Measurements from ENCODE around the gene EXOC5.

EXOC5 gene

DNA sequence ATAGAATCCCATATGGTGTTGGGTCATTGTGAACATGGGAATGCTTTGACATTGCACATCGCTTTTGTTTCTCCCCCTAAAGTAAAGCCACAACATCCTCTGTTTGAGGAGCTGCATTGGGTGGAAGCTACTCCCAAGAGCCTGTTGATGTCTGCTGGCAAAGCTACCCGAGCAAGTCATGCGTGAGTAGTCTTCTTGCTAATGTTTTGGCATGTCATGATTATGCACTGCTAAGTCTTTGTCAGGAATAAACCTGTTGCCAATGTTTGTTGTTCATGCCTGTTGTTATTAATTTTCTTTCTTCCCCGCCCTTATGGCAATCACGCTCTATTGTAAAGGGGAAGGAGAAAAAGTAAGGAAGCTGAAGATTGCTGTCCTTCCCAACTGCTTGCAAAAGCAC, 97.3 kb downstream of the EXOC5 start:
- intact Hi-C loops (cut with micrococcal nuclease): no loop called here

DNA sequence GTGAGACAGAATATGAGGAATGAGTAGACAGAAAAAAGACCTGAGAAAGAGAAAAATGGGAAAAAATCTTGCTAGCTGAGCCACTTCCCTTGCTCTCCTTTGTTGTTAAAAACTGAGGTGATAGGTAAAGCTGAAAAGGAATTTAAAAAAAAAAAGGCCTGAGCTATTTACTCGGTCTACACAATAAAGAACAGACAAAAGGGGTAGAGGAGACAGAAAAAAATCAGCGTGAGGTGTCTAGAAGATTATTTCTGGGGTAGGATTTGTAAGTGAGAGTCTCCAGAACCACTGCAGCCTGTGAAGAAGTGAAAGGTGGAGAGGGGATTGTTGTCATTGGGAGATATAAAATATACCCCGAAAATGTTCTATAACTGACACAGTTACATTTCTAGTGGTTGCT, 98.8 kb downstream of the EXOC5 start:
- intact Hi-C loops (cut with micrococcal nuclease): no loop called here
- Mint-ChIP-seq H3K27ac (no peak overlapping the region), H3K4me3 (no peak overlapping the region), H3K4me1 (ENCODE audit: low read depth) (no peaks in the 10 kb centered on the region), H3K36me3 (ENCODE audit: low read depth) (no peaks in the 10 kb centered on the region), H3K9me3 (no peaks in the 10 kb centered on the region), H3K27me3 (peaks cover 5% of the 10 kb centered on the region)

More for the DNA sequence above, 97.3 kb downstream of the EXOC5 start:
- no peaks in the 10 kb centered on the region for H3K36me3 Mint-ChIP-seq (ENCODE audit: low read depth)
- H3K27ac Mint-ChIP-seq: no peak overlapping the region
- no peak overlapping the region for H3K4me3 Mint-ChIP-seq
- no peaks in the 10 kb centered on the region for H3K9me3 Mint-ChIP-seq
- peaks cover 5% of the 10 kb centered on the region for H3K27me3 Mint-ChIP-seq
- no peaks in the 10 kb centered on the region for H3K4me1 Mint-ChIP-seq (ENCODE audit: low read depth)

DNA sequence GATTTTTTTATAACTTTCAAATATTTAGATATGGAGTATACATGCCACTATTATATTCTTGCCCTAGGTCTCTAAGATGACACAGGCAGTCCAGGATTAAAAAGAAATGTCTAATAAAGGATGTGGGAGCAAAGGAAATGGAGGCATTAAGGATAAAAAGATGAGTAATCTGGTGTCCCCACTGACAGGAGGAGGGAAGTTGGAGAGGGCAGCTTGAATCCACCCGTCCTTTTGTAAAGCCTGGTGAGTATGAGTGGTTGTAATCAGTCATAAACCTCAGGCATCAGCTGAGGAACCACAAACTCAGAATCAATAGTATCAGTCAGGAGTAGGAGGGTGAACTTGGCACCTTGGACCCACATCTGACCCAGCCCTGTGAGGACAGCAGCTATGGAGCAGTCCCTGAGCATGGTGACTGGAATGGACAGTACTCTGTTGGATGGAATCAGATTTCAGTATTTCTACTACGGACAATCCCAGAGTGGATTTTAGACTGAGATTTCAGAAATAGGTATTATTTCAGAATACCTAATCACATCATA, 100.5 kb downstream of the EXOC5 start:
- no peak overlapping the region for H3K4me3 Mint-ChIP-seq
- no peaks in the 10 kb centered on the region for H3K36me3 Mint-ChIP-seq (ENCODE audit: low read depth)
- intact Hi-C loops (cut with micrococcal nuclease): no loop called here
- no peaks in the 10 kb centered on the region for H3K4me1 Mint-ChIP-seq (ENCODE audit: low read depth)
- H3K27ac Mint-ChIP-seq: no peak overlapping the region
- H3K9me3 Mint-ChIP-seq: no peaks in the 10 kb centered on the region
- H3K27me3 Mint-ChIP-seq: peaks cover 6% of the 10 kb centered on the region

DNA sequence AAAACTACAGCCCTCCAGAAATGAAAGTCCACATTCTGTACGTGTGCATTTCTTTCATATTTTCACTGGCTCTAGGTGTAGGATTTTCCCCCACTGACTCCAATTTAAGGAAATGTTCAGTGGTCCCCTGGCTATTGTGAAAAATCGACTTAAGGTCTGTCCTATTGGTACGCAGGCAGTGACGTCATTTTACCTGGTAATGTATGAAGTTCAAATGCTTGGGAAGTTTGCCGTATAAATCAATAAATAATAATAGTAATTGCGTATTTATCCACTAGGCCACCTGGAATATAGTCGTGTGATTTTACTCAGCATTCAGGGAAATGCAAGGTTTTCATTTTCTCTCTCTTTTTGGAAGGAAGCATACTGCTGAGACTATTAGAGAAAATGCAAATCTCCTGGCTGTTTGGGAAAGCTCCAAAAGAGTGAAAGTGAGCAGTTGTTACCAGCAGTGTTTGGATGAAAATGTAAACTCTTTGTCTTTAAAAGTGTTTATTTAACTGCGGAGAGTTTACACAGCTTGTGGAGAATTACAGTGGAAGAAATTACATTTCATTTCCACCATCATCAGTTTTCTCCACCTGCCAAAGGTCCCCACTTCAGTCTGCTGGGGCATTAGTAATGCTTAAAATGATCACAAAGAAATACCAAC, 107.0 kb downstream of the EXOC5 start:
- intact Hi-C loops (cut with micrococcal nuclease): no loop called here
- Mint-ChIP-seq H3K27me3 (peaks cover 2% of the 10 kb centered on the region), H3K27ac (no peak overlapping the region), H3K4me3 (no peak overlapping the region), H3K9me3 (no peaks in the 10 kb centered on the region), H3K36me3 (ENCODE audit: low read depth) (no peaks in the 10 kb centered on the region), H3K4me1 (ENCODE audit: low read depth) (no peaks in the 10 kb centered on the region)

DNA sequence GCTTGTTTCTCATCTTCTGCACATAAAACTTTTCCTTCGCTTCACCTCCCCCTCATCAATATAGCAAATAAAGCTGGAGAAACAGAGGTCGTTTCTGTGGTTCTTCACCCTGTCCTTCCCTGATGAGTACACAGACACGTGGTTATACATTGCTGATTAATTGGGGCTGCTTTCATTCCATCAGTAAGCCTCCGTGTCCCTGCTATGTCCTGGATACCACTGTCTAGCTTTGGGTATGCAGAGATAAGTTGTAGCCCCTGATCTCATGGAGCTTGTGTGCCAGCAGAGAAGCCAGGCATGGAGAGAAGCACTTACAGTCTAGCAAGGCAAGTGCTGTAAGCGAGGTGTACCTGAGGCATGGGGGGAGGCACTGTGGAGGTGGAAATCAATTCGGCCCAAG, 108.4 kb downstream of the EXOC5 start:
- H3K27ac Mint-ChIP-seq: no peak overlapping the region
- no peak overlapping the region for H3K4me3 Mint-ChIP-seq
- intact Hi-C loops (cut with micrococcal nuclease): no loop called here
- H3K9me3 Mint-ChIP-seq: no peaks in the 10 kb centered on the region
- H3K36me3 Mint-ChIP-seq (ENCODE audit: low read depth): no peaks in the 10 kb centered on the region
- H3K4me1 Mint-ChIP-seq (ENCODE audit: low read depth): no peaks in the 10 kb centered on the region
- peaks cover 2% of the 10 kb centered on the region for H3K27me3 Mint-ChIP-seq

DNA sequence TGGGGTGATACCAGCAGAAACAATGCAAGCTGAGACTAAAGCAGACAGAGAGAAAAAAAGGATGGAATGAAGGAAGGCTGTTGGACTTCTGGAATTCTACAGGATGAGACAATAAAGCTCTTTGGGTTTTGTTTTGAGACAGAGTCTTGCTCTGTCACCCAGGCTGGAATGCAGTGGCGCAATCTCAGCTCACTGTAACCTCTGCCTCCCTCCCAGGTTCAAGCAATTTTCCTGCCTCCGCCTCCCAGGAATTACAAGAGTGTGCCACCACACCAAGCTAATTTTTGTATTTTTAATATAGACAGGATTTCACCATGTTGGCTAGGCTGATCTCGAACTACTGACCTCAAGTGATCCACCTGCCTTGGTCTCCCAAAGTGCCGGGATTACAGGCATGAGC, 115.4 kb downstream of the EXOC5 start:
- H3K4me1 Mint-ChIP-seq (ENCODE audit: low read depth): no peaks in the 10 kb centered on the region
- intact Hi-C loops (cut with micrococcal nuclease): no loop called here
- H3K27me3 Mint-ChIP-seq: no peaks in the 10 kb centered on the region
- no peak overlapping the region for H3K4me3 Mint-ChIP-seq
- H3K27ac Mint-ChIP-seq: no peak overlapping the region
- no peaks in the 10 kb centered on the region for H3K9me3 Mint-ChIP-seq
- H3K36me3 Mint-ChIP-seq (ENCODE audit: low read depth): no peaks in the 10 kb centered on the region
